ENCODE data around the gene GRIFIN. TPM values are rescaled to one million over a fixed set of nuclear protein-coding genes. Genes with fewer than 3 reads are reported as not detected.
A peak's percentile ranks its signal among the peaks of the same experiment; 100 is the strongest.

Gene GRIFIN
- total and polyA plus RNA-seq, 8 donors = not detected

- ATAC-seq = no peak
- Histone ChIP-seq H3K4me1 (peaks cover 4 to 15% (median 6%) of the 10 kb centered on the region in 3 donors), H3K36me3 (no peaks in the 10 kb centered on the region), H3K27ac (no peak overlapping the region), H3K9me3 (no peaks in the 10 kb centered on the region), H3K4me3 (no peak overlapping the region), H3K27me3 (no peaks in the 10 kb centered on the region)
- FAIRE-seq = no peak
- 94 to 96% methylated on average over 7 of the region's 7 CpGs for WGBS, 2 donors
- TF ChIP-seq, protein P1, sequence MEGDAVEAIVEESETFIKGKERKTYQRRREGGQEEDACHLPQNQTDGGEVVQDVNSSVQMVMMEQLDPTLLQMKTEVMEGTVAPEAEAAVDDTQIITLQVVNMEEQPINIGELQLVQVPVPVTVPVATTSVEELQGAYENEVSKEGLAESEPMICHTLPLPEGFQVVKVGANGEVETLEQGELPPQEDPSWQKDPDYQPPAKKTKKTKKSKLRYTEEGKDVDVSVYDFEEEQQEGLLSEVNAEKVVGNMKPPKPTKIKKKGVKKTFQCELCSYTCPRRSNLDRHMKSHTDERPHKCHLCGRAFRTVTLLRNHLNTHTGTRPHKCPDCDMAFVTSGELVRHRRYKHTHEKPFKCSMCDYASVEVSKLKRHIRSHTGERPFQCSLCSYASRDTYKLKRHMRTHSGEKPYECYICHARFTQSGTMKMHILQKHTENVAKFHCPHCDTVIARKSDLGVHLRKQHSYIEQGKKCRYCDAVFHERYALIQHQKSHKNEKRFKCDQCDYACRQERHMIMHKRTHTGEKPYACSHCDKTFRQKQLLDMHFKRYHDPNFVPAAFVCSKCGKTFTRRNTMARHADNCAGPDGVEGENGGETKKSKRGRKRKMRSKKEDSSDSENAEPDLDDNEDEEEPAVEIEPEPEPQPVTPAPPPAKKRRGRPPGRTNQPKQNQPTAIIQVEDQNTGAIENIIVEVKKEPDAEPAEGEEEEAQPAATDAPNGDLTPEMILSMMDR (IDR thresholded peaks at IDR 0.05) = no peak
- intact Hi-C loops (cut with DNase I) = no loop called here
- peak in 2 of 6 donors; percentile 27 to 70 for DNase-seq
These were observed 37.5 kb upstream of the GRIFIN start for GRCh38 chr7:2513702-2514101.

DNA sequence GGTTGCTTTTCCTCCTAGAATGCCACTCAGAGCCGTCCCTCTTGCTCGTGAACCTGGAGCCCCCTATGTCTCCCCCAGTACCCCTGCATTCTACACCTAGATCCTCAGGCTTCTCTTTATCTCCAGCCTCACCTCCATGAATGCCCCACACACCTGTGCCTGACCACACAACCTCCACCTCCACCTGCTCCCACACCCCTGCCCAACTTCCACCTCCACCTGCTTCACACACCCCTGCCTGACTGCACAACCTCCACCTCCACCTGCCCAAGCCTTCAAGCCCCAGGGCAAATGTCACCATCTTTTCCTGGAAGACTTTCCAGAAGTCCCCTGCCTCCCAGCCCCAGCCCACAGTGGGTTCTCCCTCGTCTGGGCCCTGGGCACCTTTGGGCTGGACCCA lies 36.5 kb upstream of the GRIFIN start:
- WGBS, 2 donors = 88 to 97% methylated on average over 3 of the region's 3 CpGs
- TF ChIP-seq, protein P1 (IDR thresholded peaks at IDR 0.05) = no peak
- peaks cover 4 to 13% (median 6%) of the 10 kb centered on the region in 3 donors for H3K4me1 ChIP-seq

GRCh38 chr7:2512179-2512661 lies 36.0 kb upstream of the GRIFIN start:
- FAIRE-seq = no peak
- H3K27ac ChIP-seq = no peak overlapping the region

More for the DNA sequence above, 36.5 kb upstream of the GRIFIN start:
- H3K4me3 ChIP-seq = no peak overlapping the region
- H3K27ac ChIP-seq = no peak overlapping the region
- DNase-seq = no peak
- H3K27me3 ChIP-seq = no peaks in the 10 kb centered on the region
- H3K9me3 ChIP-seq = no peaks in the 10 kb centered on the region
- intact Hi-C loops (cut with DNase I) = no loop called here
- H3K36me3 ChIP-seq = no peaks in the 10 kb centered on the region
- no peak for ATAC-seq
- FAIRE-seq = no peak

GRCh38 chr7:2511769-2512168 lies 35.6 kb upstream of the GRIFIN start:
- H3K4me1 ChIP-seq = peaks cover 4 to 13% (median 6%) of the 10 kb centered on the region in 3 donors
- peak in 1 of 6 donors; percentile 34 for DNase-seq
- WGBS, 2 donors = 32 to 49% methylated on average over 16 to 18 of the region's 18 CpGs
- ATAC-seq = no peak
- H3K27me3 ChIP-seq = no peaks in the 10 kb centered on the region
- intact Hi-C loops (cut with DNase I) = no loop called here
- peak overlapping the region in 1 of 4 donors; percentile 28 for H3K27ac ChIP-seq
- TF ChIP-seq, protein P1 (IDR thresholded peaks at IDR 0.05) = no peak
- no peaks in the 10 kb centered on the region for H3K9me3 ChIP-seq
- H3K4me3 ChIP-seq = no peak overlapping the region
- no peak for FAIRE-seq
- no peaks in the 10 kb centered on the region for H3K36me3 ChIP-seq

More at GRCh38 chr7:2512179-2512661, 36.0 kb upstream of the GRIFIN start:
- 47 to 56% methylated on average over 12 of the region's 12 CpGs for WGBS, 2 donors
- peaks cover 4 to 13% (median 6%) of the 10 kb centered on the region in 3 donors for H3K4me1 ChIP-seq
- TF ChIP-seq, protein P1 (IDR thresholded peaks at IDR 0.05) = no peak
- intact Hi-C loops (cut with DNase I) = no loop called here
- H3K9me3 ChIP-seq = no peaks in the 10 kb centered on the region
- H3K36me3 ChIP-seq = no peaks in the 10 kb centered on the region
- no peaks in the 10 kb centered on the region for H3K27me3 ChIP-seq
- ATAC-seq (peak in 1 of 4 donors; percentile 21), DNase-seq (peak in 1 of 6 donors; percentile 25)
- H3K4me3 ChIP-seq = no peak overlapping the region
